ENCODE measurements around the gene ADAP2. TPM values are rescaled to one million over a fixed set of nuclear protein-coding genes. Genes with fewer than 3 reads are reported as not detected.

Gene ADAP2
- total RNA-seq, 4 donors from 2014 or later = 17.0 to 64.2 (median 30.8) TPM

DNA sequence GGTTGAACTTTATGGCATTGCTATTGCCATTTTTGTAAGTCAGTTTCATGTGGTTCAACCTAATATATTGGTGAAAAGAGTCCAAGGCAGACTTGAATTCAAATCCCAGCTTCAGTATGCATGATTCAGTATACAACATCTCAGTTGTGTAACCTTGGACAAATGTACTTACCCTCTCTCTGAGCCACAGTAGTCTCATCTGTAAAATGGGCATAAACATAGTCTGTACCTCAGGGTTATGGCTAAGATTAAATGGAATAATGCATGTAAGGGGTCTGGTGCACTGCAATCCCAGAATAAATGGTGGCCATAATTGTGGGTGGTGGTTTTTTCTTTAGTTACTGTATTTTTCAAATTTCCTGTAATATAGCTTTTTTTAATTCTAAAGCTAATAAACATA is 4.7 kb upstream of the ADAP2 start:
- Histone ChIP-seq H3K4me3 (no peak overlapping the region), H3K36me3 (no peaks in the 10 kb centered on the region), H3K27me3 (peaks cover 0 to 8% of the 10 kb centered on the region in 2 donors), H3K4me1 (peaks cover 0 to 7% (median 1%) of the 10 kb centered on the region in 4 donors), H3K9me3 (no peaks in the 10 kb centered on the region), H3K27ac (no peak overlapping the region)
- TF ChIP-seq, protein P1, sequence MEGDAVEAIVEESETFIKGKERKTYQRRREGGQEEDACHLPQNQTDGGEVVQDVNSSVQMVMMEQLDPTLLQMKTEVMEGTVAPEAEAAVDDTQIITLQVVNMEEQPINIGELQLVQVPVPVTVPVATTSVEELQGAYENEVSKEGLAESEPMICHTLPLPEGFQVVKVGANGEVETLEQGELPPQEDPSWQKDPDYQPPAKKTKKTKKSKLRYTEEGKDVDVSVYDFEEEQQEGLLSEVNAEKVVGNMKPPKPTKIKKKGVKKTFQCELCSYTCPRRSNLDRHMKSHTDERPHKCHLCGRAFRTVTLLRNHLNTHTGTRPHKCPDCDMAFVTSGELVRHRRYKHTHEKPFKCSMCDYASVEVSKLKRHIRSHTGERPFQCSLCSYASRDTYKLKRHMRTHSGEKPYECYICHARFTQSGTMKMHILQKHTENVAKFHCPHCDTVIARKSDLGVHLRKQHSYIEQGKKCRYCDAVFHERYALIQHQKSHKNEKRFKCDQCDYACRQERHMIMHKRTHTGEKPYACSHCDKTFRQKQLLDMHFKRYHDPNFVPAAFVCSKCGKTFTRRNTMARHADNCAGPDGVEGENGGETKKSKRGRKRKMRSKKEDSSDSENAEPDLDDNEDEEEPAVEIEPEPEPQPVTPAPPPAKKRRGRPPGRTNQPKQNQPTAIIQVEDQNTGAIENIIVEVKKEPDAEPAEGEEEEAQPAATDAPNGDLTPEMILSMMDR (IDR thresholded peaks at IDR 0.05) = no peak
- no peak for TF ChIP-seq EP300 (IDR thresholded peaks at IDR 0.05)
- TF ChIP-seq POLR2A (IDR thresholded peaks at IDR 0.05) = no peak
- DNase-seq (ENCODE audit: low spot score in 2 of 2) = no peak

DNA sequence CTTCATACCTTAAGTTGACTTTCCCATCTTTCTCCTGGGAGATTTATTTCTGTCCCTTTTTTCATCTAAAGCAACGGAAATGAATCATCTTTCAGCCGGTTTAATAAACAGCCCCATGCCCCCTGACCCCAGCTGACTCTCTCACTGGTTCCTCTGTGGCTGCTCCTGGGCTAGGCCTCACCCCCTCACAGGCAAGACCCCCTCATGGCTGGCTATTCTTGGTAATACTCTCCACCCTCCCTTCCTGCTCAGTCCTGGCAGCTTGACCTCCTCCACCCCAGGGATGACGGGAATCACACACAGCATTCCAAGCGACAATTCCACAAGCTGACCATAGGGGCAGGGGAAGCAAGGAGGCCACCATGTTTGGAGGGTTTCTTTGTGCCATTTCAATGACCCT is 1.5 kb upstream of the ADAP2 start:
- Histone ChIP-seq H3K27me3 (peaks cover 0 to 39% of the 10 kb centered on the region in 2 donors), H3K36me3 (no peaks in the 10 kb centered on the region), H3K27ac (no peak overlapping the region), H3K9me3 (no peaks in the 10 kb centered on the region), H3K4me1 (peaks cover 0 to 17% (median 9%) of the 10 kb centered on the region in 4 donors), H3K4me3 (no peak overlapping the region)
- TF ChIP-seq POLR2A (IDR thresholded peaks at IDR 0.05) (no peak), EP300 (IDR thresholded peaks at IDR 0.05) (no peak)
- TF ChIP-seq, protein P1 (IDR thresholded peaks at IDR 0.05) = no peak
- 27 to 31% methylated on average over 4 of the region's 4 CpGs for WGBS, 2 donors
- no peak for DNase-seq (ENCODE audit: low spot score in 2 of 2)

DNA sequence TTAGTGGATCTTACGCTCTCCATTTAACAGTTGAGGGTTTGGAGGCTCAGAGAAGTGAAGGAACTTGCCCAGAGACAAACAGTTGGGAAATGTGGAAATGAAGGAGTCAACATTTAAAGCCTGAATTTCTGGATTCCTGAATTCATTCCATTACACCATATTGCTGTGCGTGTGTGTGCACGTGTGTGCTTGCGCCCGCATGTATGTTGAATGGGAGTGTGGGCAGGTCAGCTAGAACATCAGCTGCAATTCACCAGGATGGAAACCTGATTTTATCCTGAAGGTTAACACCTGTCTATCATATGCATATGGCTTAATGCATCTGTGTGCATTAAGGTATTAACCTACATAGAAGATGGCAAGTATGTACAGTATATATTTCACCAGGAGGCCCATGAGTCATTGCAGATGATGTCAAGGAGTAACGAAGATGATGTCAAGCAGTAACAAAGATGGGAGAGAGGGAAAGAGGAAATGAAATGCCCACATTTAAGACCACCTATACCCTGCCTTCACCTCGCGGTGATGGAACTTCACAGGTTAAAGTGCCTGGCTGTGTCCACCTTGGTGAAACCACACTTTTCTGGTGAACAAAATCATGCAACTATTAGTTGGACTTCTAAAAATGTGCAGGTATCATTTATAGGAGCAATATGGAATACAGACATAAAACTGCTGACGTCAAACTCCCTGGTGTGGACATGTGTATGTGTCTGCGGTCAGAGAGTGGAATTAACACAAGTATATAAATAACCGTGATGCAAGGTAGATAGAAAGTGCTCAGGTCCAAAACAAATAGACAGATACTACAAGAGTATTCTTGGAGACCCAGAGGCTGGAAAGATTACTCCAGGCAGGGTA is 832 bp upstream of the ADAP2 start:
- Histone ChIP-seq H3K27me3 (peaks cover 0 to 44% of the 10 kb centered on the region in 2 donors), H3K27ac (no peak overlapping the region), H3K9me3 (no peaks in the 10 kb centered on the region), H3K4me1 (peaks cover 0 to 17% (median 9%) of the 10 kb centered on the region in 4 donors), H3K36me3 (no peaks in the 10 kb centered on the region), H3K4me3 (peak overlapping the region in 2 of 4 donors; percentile 41 to 54)
- 78 to 80% methylated on average over 11 of the region's 11 CpGs for whole genome bisulfite sequencing, 2 donors
- DNase-seq (ENCODE audit: low spot score in 2 of 2) = no peak
- TF ChIP-seq EP300 (IDR thresholded peaks at IDR 0.05) (no peak), POLR2A (IDR thresholded peaks at IDR 0.05) (no peak)

DNA sequence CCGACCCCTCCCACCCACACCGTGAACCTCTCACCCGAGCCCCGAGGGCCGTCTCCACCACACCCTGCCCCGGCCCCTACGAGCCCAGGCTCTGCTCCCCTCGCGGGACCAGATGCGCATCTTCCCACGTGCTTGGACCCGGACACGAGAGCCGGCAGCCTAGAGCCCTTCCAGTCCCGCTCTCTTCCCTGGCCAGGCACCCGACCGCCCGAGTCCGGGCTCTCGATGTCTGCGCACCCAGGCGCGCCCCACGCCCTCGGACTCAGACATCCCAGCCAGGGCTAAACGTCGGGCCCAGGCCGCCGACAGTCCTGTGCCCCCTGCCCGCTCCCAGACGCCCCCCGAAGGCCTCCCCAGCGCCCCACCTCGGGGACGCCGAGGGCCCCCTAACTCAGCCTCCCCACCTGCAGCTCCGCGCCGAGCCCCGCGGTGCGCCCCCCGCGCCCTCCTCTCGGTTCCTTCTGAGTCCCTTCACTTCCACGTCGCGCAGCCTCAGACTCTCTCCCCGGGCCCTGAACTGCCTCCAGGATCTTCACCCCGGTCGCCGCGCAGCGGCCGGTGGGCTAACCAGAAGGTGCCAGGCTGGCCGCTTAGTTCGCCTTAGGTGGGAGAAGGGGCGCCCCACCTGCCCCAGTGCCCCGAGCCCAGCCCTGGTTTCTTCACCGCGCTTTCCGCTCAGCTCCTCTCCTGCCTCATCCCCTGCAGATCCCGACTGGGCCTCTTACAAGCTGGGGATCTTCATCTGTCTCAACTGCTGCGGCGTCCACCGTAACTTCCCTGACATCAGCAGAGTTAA is 688 bp downstream of the ADAP2 start:
- DNase-seq (ENCODE audit: low spot score in 2 of 2) = no peak
- H3K27me3 ChIP-seq = peaks cover 0 to 55% of the 10 kb centered on the region in 2 donors
- H3K9me3 ChIP-seq = no peaks in the 10 kb centered on the region
- H3K36me3 ChIP-seq = no peaks in the 10 kb centered on the region
- TF ChIP-seq EP300 (IDR thresholded peaks at IDR 0.05) = no peak
- TF ChIP-seq, protein P1 (IDR thresholded peaks at IDR 0.05) = no peak
- TF ChIP-seq POLR2A (IDR thresholded peaks at IDR 0.05) = no peak
- H3K4me1 ChIP-seq = peaks cover 0 to 17% (median 9%) of the 10 kb centered on the region in 4 donors
- H3K4me3 ChIP-seq = peak overlapping the region; percentile 31 to 54 (median 37)
- WGBS, 2 donors = 5 to 7% methylated on average over 30 to 37 of the region's 66 CpGs
- H3K27ac ChIP-seq = peak overlapping the region in 3 of 4 donors; percentile 17 to 63 (median 18)

DNA sequence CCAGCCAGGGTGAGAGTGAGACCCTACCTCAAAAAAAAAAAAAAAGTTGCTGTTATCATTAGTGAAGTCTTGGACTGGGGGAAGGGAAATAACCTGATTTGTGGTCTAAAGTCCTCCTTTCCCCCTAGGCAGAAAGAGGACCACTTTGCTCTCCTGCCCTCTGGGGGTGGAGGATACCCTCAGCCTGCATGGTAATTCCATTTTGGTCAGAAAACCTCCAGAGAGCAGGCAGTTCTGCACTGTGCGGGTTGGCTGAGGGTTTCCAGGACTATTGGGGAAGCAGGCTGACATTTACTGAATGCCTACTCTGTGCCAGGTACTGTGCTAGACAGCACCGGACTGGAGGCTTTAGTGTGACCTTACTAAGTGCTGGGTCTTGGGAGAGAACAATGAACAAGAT is 2.6 kb downstream of the ADAP2 start:
- H3K4me1 ChIP-seq = peaks cover 0 to 17% (median 9%) of the 10 kb centered on the region in 4 donors
- H3K36me3 ChIP-seq = no peaks in the 10 kb centered on the region
- no peak overlapping the region for H3K4me3 ChIP-seq
- peaks cover 0 to 55% of the 10 kb centered on the region in 2 donors for H3K27me3 ChIP-seq
- 61 to 62% methylated on average over 2 of the region's 2 CpGs for WGBS, 2 donors
- TF ChIP-seq POLR2A (IDR thresholded peaks at IDR 0.05) = no peak
- TF ChIP-seq, protein P1 (IDR thresholded peaks at IDR 0.05) = no peak
- TF ChIP-seq EP300 (IDR thresholded peaks at IDR 0.05) = no peak
- H3K27ac ChIP-seq = no peak overlapping the region
- H3K9me3 ChIP-seq = no peaks in the 10 kb centered on the region
- DNase-seq (ENCODE audit: low spot score in 2 of 2) = no peak
